ENCODE data around the gene COPS7A. TPM values are rescaled to one million over a fixed set of nuclear protein-coding genes. Genes with fewer than 3 reads are reported as not detected.

COPS7A gene
- total and polyA plus RNA-seq, 2 donors (not counting 1 experiment from before 2014, with no cell fraction given) = 28.3 to 46.0 TPM

DNA sequence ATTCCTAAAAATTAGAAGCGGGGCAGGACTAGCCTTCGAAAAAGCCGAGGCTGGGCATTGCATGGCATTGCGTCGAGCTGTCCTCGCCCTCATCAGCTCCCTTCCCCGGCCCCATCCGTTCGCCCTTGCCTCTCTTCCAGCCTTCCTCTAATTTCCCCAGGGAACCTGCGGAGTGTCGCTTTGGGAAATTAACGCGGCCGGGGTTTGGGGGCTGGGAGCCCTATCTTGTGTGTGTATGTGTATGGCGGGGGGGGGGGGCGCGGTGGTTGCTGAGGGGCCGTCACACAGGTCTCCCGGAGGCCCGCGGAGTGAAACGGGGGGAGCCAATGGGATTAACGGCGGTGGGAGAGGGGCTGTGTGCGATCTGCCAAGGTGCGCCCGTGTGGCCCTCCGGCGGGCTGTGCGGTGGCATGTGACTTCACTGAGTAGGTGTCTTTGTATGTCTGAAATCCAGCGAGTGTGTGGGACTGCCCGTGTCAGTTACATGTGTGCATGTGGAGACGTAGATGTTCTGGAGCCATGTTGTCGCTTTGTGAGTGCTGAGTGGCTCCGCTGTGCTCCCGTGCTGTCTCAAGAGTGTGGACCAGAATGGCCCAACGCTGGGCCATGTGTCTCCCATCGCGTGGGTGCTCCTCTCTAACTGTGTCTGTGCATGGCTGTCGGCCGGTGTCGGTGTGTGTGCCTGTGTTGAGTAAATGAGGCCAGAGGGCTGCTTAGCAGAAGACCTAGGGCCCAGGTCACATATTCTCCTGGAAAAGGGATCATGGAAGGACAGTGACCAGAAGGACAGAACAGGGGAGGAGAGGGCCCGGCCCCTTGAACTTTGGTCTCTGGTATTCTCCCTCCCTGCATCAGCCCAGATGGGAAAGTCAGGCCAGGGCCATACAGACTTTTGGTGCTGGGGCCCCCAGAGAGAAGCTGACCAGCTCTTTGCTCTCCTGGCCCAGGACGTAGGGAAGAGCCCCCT lies 43.8 kb downstream of the COPS7A start:
- H3K9me3 Mint-ChIP-seq (ENCODE audit: insufficient read depth) = no peaks in the 10 kb centered on the region
- 47% methylated on average over 37 of the region's 44 CpGs for WGBS (ENCODE audit: insufficient coverage)
- peaks cover 38% of the 10 kb centered on the region for H3K4me1 Mint-ChIP-seq
- TF ChIP-seq, protein P1, sequence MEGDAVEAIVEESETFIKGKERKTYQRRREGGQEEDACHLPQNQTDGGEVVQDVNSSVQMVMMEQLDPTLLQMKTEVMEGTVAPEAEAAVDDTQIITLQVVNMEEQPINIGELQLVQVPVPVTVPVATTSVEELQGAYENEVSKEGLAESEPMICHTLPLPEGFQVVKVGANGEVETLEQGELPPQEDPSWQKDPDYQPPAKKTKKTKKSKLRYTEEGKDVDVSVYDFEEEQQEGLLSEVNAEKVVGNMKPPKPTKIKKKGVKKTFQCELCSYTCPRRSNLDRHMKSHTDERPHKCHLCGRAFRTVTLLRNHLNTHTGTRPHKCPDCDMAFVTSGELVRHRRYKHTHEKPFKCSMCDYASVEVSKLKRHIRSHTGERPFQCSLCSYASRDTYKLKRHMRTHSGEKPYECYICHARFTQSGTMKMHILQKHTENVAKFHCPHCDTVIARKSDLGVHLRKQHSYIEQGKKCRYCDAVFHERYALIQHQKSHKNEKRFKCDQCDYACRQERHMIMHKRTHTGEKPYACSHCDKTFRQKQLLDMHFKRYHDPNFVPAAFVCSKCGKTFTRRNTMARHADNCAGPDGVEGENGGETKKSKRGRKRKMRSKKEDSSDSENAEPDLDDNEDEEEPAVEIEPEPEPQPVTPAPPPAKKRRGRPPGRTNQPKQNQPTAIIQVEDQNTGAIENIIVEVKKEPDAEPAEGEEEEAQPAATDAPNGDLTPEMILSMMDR (IDR thresholded peaks at IDR 0.05) = no peak
- TF ChIP-seq EZH2 (IDR thresholded peaks at IDR 0.05; ENCODE audit: borderline replicate concordance, insufficient read depth, low read depth, low read length, poor library complexity, severe bottlenecking) = no peak
- Histone ChIP-seq H3K36me3 (replicated peaks in 1 of 2; ENCODE audit: control extremely low read depth in 1 of 2, control insufficient read depth in 1 of 2, extremely low read depth in 1 of 2, insufficient read depth in 2 of 2, low read length in 1 of 2) (no peaks in the 10 kb centered on the region), H3K79me2 (ENCODE audit: control insufficient read depth, insufficient read depth, low read length) (no peaks in the 10 kb centered on the region), H4K20me1 (ENCODE audit: control insufficient read depth, insufficient read depth, low read length, poor library complexity, severe bottlenecking) (no peaks in the 10 kb centered on the region), H3K4me3 (ENCODE audit: control extremely low read depth in 1 of 5, extremely low read depth in 1 of 5, insufficient read depth in 1 of 5, low read depth in 2 of 5, low read length in 4 of 5) (peak overlapping the region in 4 of 5 experiments; percentile 41 to 78 (median 54)), H3K9me3 (ENCODE audit: control extremely low read depth in 1 of 3, control insufficient read depth in 2 of 3, insufficient read depth in 1 of 3, low read length in 2 of 3) (peaks cover 0 to 5% (median 0%) of the 10 kb centered on the region in 3 donors), H2AFZ (ENCODE audit: insufficient read depth, low read depth, low read length, poor library complexity, severe bottlenecking) (peak overlapping the region; percentile 95), H3K4me2 (replicated peaks; ENCODE audit: low read depth, low read length, poor library complexity, severe bottlenecking) (peak overlapping the region; percentile 96), H3K27me3 (replicated peaks in 1 of 4; ENCODE audit: control extremely low read depth in 1 of 4, control insufficient read depth in 3 of 4, insufficient read depth in 4 of 4, low read length in 3 of 4) (peaks cover 0 to 71% (median 32%) of the 10 kb centered on the region in 4 experiments), H3K4me1 (ENCODE audit: control insufficient read depth in 2 of 2, insufficient read depth in 2 of 2, low read length in 2 of 2) (peaks cover 41 to 46% of the 10 kb centered on the region in 2 donors), H3K9ac (ENCODE audit: low read length) (peak overlapping the region; percentile 67), H3K27ac (ENCODE audit: low read length in 2 of 2) (no peak overlapping the region)
- peaks cover 49% of the 10 kb centered on the region for H3K27me3 Mint-ChIP-seq
- ChIA-PET POLR2A (interaction anchor here (0.6 to 2.0 kb wide), 5 partner anchors 14 to 82 kb away, joined by 3 to 16 read pairs (median 7); partner anchors contain the start of genes COPS7A, MLF2 and ZNF384), CTCF (interaction anchor here (0.6 to 6.0 kb wide), 19 partner anchors 7 to 197 kb away, joined by 3 to 85 read pairs (median 4); partner anchors contain the start of genes CDCA3, COPS7A, MLF2 and USP5)
- H3K4me3 Mint-ChIP-seq = peak overlapping the region; percentile 90
- H3K27ac Mint-ChIP-seq = peak overlapping the region; percentile 23
- intact Hi-C loops (cut with micrococcal nuclease) = loop anchor here (1.0 to 5.0 kb wide), 2 partner anchors 85 to 199 kb away; partner anchors contain the start of genes CDCA3, NOP2 and USP5
- ATAC-seq (ENCODE audit: low read depth) (no peak), DNase-seq (no peak)

Measured in B cell (primary cell).